ENCODE results near the gene PRR15.

GRCh38 chr7:29604052-29604451, 40.4 kb downstream of the PRR15 start:
- TF ChIP-seq OSR1 (CRISPR knock-in tag; IDR thresholded peaks at IDR 0.05) (no peak), ZNF565 (CRISPR knock-in tag; conservative IDR thresholded peaks at IDR 0.05; ENCODE audit: low read depth) (no peak)

Data from SK-N-SH treated with all-trans-retinoic acid at 6 μM for 48 hours (cell line).